GM11168 (cell line): ENCODE data around the gene GPR176.

Source experiments
- in situ Hi-C: fragments of 300-500 bp; cut with MboI; formaldehyde crosslinking; loops from one replicate; pipeline ENCODE4 v1.12.0; 2022; ENCODE audit warnings: low sequenced_read_pairs; ENCODE audit not compliant: unreplicated experiment

GPR176 gene

GRCh38 chr15:39761006-39761405, 159.1 kb downstream of the GPR176 start:
- in situ Hi-C loops = loop anchor here (10.0 kb wide), 1 partner anchor 76 kb away; no protein-coding TSS in a partner anchor

- in situ Hi-C loops = no loop called here
Measured at GRCh38 chr15:39756806-39757522, 163.1 kb downstream of the GPR176 start.

DNA sequence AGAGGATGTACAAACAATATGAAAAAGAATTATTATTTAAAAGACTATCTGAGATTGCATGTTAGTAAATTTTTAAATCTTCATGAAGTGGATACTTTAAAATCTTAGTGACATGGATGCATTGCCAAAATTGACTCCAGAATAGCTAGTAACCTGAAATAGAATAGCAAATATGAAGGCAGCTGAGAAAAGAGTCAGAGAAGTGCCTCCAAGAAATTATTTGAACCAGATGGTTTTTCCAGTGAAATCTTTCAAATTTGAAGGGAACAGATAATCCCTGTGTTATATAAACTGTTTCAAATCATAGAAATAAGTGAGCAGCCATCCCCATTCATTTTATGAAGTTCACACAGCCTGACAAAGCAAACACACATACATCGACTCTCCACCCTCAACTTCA, 167.1 kb downstream of the GPR176 start:
- in situ Hi-C loops = no loop called here

DNA sequence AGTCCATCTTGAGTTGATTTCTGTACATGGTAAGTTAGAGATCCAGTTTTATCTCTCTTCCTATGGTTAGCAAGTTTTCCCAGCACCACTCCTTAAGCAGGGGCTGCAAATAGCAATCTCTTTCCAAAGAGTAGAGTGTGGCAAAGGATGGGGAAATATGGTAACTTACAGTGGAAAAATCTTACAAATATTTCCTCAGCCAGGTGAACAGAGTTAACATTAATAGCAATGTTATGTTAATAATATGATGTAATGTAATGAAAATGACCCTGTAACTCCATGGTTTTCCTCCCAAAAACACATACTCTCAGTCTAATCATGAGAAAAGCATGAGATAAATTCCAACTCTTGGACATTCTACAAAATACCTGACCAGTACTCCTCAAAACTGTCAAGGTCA, 167.8 kb downstream of the GPR176 start:
- in situ Hi-C loops = no loop called here
